GM12878 (cell line): ENCODE data around the gene TRAPPC4. TPM values are rescaled to one million over a fixed set of nuclear protein-coding genes. Genes with fewer than 3 reads are reported as not detected.

ENCODE experiments used
- BHLHE40 ChIP-seq, 2 experiments: fragments of 450-650 bp in 1 of 2; IDR thresholded peaks; 2 replicates each; pipeline ENCODE4 v1.6.1; 2011 to 2017; ENCODE audit warnings: low read depth in 2 of 2, borderline replicate concordance in 1 of 2, improper control_type of control experiment in 1 of 2, low read length in 1 of 2, mild to moderate bottlenecking in 1 of 2
- BRCA1 ChIP-seq: IDR thresholded peaks from 2 replicates; pipeline ENCODE4 v1.6.1; 2011; ENCODE audit warnings: low read depth, low read length, improper control_type of control experiment
- IRF5 ChIP-seq: fragments of 450-650 bp; IDR thresholded peaks from 2 replicates; pipeline ENCODE4 v1.6.1; 2017; ENCODE audit warnings: borderline replicate concordance
- JUND ChIP-seq: IDR thresholded peaks from 2 replicates; pipeline ENCODE4 v1.6.1; 2012; ENCODE audit warnings: low read depth, mild to moderate bottlenecking, low read length, improper control_type of control experiment, moderate library complexity
- MLLT1 ChIP-seq: fragments of 450-650 bp; IDR thresholded peaks from 2 replicates; pipeline ENCODE4 v1.6.1; 2016; ENCODE audit warnings: mild to moderate bottlenecking
- MTA3 ChIP-seq: IDR thresholded peaks from 2 replicates; pipeline ENCODE4 v1.6.1; 2012; ENCODE audit warnings: low read length, inconsistent platforms, borderline replicate concordance
- MYB ChIP-seq: fragments of 150-350 bp; IDR thresholded peaks from 2 replicates; pipeline ENCODE4 v1.6.1; 2014; ENCODE audit warnings: mild to moderate bottlenecking, low read depth, low read length, borderline replicate concordance
- PKNOX1 ChIP-seq: fragments of 450-650 bp; IDR thresholded peaks from 2 replicates; pipeline ENCODE4 v1.6.1; 2016; ENCODE audit warnings: mild to moderate bottlenecking
- RFX5 ChIP-seq: IDR thresholded peaks from 2 replicates; pipeline ENCODE4 v1.6.1; 2011; ENCODE audit warnings: low read depth, low read length, improper control_type of control experiment
- SPI1 ChIP-seq: IDR thresholded peaks from 2 replicates; pipeline ENCODE4 v1.6.1; 2011; ENCODE audit warnings: low read depth, mild to moderate bottlenecking, low read length, moderate library complexity, borderline replicate concordance; ENCODE audit not compliant: insufficient read depth
- polyA plus RNA-seq, 11 experiments: library from polyadenylated mRNA; depleted of rRNA in 4 of 11; unstranded in 6 of 11; stranded (reverse) in 5 of 11; fragments of >200 nt; fragmentation: Nextera tagmentation in 4 of 11; fragmentation: Illumina TruSeq in 1 of 11; extraction: Ambion mirVana in 4 of 11; extraction: Trizol in 1 of 11; gene quantifications; 1 replicate in 1 of 11; 2 replicates in 10 of 11; pipeline versions ENCODE4 v1.2.1 to v1.2.3, GENCODE V29; 2011 to 2016; ENCODE audit warnings: inconsistent platforms in 2 of 11, missing spikeins in 2 of 11, low read depth in 1 of 11
- total RNA-seq, 4 experiments: library from RNA; depleted of rRNA in 3 of 4; stranded (reverse); fragments of >200 nt in 3 of 4; fragmentation: Illumina TruSeq in 1 of 4; extraction: Trizol in 1 of 4; gene quantifications; 2 replicates each; pipeline versions ENCODE4 v1.2.1 to v1.2.3, GENCODE V29; 2013 to 2021
- TF ChIP-seq, protein P1 (sequence below): fragments of 450-650 bp; formaldehyde crosslinking; IDR thresholded peaks from 2 replicates; pipeline ENCODE4 v1.4.0; 2020; ENCODE audit warnings: mild to moderate bottlenecking, moderate library complexity
- TF ChIP-seq, protein P2 (sequence below): IDR thresholded peaks from 2 replicates; pipeline ENCODE4 v1.6.1; 2011; ENCODE audit warnings: low read depth, mild to moderate bottlenecking, low read length, moderate library complexity, borderline replicate concordance; ENCODE audit errors: extremely low read depth
- TF ChIP-seq, protein P3 (sequence below): fragments of 450-650 bp; formaldehyde crosslinking; IDR thresholded peaks from 2 replicates; pipeline ENCODE4 v1.4.0; 2022; ENCODE audit warnings: mild to moderate bottlenecking, moderate library complexity
- TF ChIP-seq, protein P4 (sequence below): IDR thresholded peaks from 2 replicates; pipeline ENCODE4 v1.6.1; 2011; ENCODE audit warnings: low read depth, low read length, improper control_type of control experiment, borderline replicate concordance

Gene TRAPPC4
- total and polyA plus RNA-seq, 10 of the 15 experiments (the other 5 are each of a cell fraction or from before 2014, with no cell fraction given) = 61.6 to 231 (median 98.8) TPM

- TF ChIP-seq, protein P1, sequence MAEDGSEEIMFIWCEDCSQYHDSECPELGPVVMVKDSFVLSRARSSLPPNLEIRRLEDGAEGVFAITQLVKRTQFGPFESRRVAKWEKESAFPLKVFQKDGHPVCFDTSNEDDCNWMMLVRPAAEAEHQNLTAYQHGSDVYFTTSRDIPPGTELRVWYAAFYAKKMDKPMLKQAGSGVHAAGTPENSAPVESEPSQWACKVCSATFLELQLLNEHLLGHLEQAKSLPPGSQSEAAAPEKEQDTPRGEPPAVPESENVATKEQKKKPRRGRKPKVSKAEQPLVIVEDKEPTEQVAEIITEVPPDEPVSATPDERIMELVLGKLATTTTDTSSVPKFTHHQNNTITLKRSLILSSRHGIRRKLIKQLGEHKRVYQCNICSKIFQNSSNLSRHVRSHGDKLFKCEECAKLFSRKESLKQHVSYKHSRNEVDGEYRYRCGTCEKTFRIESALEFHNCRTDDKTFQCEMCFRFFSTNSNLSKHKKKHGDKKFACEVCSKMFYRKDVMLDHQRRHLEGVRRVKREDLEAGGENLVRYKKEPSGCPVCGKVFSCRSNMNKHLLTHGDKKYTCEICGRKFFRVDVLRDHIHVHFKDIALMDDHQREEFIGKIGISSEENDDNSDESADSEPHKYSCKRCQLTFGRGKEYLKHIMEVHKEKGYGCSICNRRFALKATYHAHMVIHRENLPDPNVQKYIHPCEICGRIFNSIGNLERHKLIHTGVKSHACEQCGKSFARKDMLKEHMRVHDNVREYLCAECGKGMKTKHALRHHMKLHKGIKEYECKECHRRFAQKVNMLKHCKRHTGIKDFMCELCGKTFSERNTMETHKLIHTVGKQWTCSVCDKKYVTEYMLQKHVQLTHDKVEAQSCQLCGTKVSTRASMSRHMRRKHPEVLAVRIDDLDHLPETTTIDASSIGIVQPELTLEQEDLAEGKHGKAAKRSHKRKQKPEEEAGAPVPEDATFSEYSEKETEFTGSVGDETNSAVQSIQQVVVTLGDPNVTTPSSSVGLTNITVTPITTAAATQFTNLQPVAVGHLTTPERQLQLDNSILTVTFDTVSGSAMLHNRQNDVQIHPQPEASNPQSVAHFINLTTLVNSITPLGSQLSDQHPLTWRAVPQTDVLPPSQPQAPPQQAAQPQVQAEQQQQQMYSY (CRISPR knock-in tag) = no peak
- no peak for TF ChIP-seq IRF5
- 0 out of 2 replicates have a peak, but pooled peaks have one; percentile 8 for TF ChIP-seq MLLT1
- TF ChIP-seq, protein P2, sequence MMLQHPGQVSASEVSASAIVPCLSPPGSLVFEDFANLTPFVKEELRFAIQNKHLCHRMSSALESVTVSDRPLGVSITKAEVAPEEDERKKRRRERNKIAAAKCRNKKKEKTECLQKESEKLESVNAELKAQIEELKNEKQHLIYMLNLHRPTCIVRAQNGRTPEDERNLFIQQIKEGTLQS = no peak
- TF ChIP-seq PKNOX1 = no peak; the same call in 1 of the 2 replicates
- no peak for TF ChIP-seq MTA3
- TF ChIP-seq, protein P3, sequence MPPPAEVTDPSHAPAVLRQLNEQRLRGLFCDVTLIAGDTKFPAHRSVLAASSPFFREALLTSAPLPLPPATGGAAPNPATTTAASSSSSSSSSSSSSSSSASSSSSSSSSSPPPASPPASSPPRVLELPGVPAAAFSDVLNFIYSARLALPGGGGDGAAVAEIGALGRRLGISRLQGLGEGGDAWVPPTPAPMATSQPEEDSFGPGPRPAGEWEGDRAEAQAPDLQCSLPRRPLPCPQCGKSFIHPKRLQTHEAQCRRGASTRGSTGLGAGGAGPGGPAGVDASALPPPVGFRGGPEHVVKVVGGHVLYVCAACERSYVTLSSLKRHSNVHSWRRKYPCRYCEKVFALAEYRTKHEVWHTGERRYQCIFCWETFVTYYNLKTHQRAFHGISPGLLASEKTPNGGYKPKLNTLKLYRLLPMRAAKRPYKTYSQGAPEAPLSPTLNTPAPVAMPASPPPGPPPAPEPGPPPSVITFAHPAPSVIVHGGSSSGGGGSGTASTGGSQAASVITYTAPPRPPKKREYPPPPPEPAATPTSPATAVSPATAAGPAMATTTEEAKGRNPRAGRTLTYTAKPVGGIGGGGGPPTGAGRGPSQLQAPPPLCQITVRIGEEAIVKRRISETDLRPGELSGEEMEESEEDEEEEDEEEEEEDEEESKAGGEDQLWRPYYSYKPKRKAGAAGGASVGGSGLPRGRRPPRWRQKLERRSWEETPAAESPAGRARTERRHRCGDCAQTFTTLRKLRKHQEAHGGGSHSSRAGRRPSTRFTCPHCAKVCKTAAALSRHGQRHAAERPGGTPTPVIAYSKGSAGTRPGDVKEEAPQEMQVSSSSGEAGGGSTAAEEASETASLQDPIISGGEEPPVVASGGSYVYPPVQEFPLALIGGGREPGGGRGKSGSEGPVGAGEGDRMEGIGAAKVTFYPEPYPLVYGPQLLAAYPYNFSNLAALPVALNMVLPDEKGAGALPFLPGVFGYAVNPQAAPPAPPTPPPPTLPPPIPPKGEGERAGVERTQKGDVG (CRISPR knock-in tag) = no peak
- TF ChIP-seq BRCA1 = no peak
- no peak for TF ChIP-seq MYB
- TF ChIP-seq JUND = no peak
- peak in 1 of 2 experiments; percentile 74; a peak in 2 of 4 replicates for TF ChIP-seq BHLHE40 (IDR thresholded peaks at IDR 0.05; ENCODE audit: borderline replicate concordance in 1 of 2, low read depth in 2 of 2, low read length in 1 of 2)
- no peak for TF ChIP-seq SPI1
- TF ChIP-seq, protein P4, sequence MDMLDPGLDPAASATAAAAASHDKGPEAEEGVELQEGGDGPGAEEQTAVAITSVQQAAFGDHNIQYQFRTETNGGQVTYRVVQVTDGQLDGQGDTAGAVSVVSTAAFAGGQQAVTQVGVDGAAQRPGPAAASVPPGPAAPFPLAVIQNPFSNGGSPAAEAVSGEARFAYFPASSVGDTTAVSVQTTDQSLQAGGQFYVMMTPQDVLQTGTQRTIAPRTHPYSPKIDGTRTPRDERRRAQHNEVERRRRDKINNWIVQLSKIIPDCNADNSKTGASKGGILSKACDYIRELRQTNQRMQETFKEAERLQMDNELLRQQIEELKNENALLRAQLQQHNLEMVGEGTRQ = no peak
- peak; percentile 76 for TF ChIP-seq RFX5
Measured at GRCh38 chr11:119057000-119057769, 38.6 kb downstream of the TRAPPC4 start, which contains the start of gene HYOU1 (continued).
